HPDE6-E6E7 (cell line): Measurements from ENCODE around the gene BBS9.

ENCODE experiments used
- DNase-seq: peaks from one replicate; pipeline ENCODE4 v3.0.0; 2011; ENCODE audit warnings: missing footprints; ENCODE audit errors: extremely low spot score

Gene BBS9

GRCh38 chr7:33601884-33602283 is 472.5 kb downstream of the BBS9 start:
- no peak for DNase-seq

GRCh38 chr7:33604056-33604455 is 474.7 kb downstream of the BBS9 start:
- DNase-seq = no peak

- DNase-seq = no peak
These were observed 481.6 kb downstream of the BBS9 start for GRCh38 chr7:33610918-33611317.

GRCh38 chr7:33612442-33612841 is 483.1 kb downstream of the BBS9 start:
- no peak for DNase-seq

- no peak for DNase-seq
These were observed 485.2 kb downstream of the BBS9 start for GRCh38 chr7:33614357-33615117.

GRCh38 chr7:33616752-33617151 is 487.4 kb downstream of the BBS9 start:
- DNase-seq = no peak

GRCh38 chr7:33619264-33619663 is 489.9 kb downstream of the BBS9 start:
- DNase-seq = no peak

GRCh38 chr7:33623267-33623666 is 493.9 kb downstream of the BBS9 start:
- DNase-seq = no peak

GRCh38 chr7:33624215-33624614 is 494.9 kb downstream of the BBS9 start:
- DNase-seq = no peak

GRCh38 chr7:33626869-33627268 is 497.5 kb downstream of the BBS9 start:
- DNase-seq = no peak

GRCh38 chr7:33627741-33628140 is 498.4 kb downstream of the BBS9 start:
- no peak for DNase-seq

- no peak for DNase-seq
These were observed 499.5 kb downstream of the BBS9 start for GRCh38 chr7:33628894-33629293.

- no peak for DNase-seq
These were observed 501.0 kb downstream of the BBS9 start for GRCh38 chr7:33630359-33630758.

- no peak for DNase-seq
These were observed 503.0 kb downstream of the BBS9 start for GRCh38 chr7:33632322-33632721.

- no peak for DNase-seq
These were observed 503.6 kb downstream of the BBS9 start for GRCh38 chr7:33632840-33633525.

GRCh38 chr7:33634606-33635005 is 505.2 kb downstream of the BBS9 start:
- no peak for DNase-seq

GRCh38 chr7:33636359-33636758 is 507.0 kb downstream of the BBS9 start:
- no peak for DNase-seq

- no peak for DNase-seq
These were observed 510.3 kb downstream of the BBS9 start for GRCh38 chr7:33639552-33640197.

- no peak for DNase-seq
These were observed 511.4 kb downstream of the BBS9 start for GRCh38 chr7:33640741-33641140.

GRCh38 chr7:33642312-33642711 is 512.9 kb downstream of the BBS9 start:
- no peak for DNase-seq

GRCh38 chr7:33643530-33643929 is 514.2 kb downstream of the BBS9 start:
- DNase-seq = no peak

- DNase-seq = no peak
These were observed 515.1 kb downstream of the BBS9 start for GRCh38 chr7:33644489-33644888.

- no peak for DNase-seq
These were observed 515.7 kb downstream of the BBS9 start for GRCh38 chr7:33645104-33645503.
